ENCODE results near the gene AZGP1.
"Not testable (repeated sequence)": the region's sequence is repeated elsewhere in the genome, so short reads cannot be mapped to it uniquely, and the experiment has no call there.

Gene AZGP1

DNA sequence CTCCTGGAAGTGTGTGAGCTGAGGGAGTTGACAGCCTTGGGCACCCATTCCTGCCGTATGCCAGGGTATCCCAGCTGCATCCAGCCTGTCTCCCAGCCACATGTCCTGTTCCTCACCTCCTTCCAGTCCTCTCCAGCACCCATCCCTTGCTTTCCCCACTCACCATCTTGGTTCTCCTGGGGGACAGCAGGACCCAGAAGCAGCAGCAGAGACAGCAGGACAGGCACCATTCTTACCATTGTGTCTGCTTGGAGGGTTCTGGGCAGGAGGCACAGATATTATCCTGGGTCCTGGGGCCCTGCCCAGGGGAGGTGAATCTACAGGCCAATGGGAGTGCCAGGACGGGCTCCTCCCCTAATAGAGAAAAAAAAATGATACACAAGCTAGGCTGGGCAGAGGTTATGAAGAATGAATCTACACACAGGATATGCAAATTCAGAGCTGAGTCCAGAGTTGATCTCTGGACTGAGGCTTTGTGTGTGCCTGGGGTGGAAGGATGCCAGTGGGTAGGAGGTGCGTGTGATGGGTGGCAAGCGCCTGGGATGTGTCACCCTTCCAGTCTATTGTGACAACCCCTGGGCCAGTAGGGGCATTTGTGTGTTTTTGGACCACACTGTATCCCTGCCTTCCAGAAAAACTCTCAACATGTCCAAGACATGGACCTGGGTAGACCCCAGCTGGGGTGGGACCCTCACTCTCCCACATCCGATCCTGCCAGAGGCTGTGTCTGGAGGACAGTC is at the start of gene AZGP1:
Gene AZGP1 (minus strand): TSS at position 250 of the 740 bp plus-strand sequence. CDS start 11 bp downstream, at position 239.
- peak in 16 of 56 donors; percentile 2 to 61 (median 34) for DNase-seq

DNA sequence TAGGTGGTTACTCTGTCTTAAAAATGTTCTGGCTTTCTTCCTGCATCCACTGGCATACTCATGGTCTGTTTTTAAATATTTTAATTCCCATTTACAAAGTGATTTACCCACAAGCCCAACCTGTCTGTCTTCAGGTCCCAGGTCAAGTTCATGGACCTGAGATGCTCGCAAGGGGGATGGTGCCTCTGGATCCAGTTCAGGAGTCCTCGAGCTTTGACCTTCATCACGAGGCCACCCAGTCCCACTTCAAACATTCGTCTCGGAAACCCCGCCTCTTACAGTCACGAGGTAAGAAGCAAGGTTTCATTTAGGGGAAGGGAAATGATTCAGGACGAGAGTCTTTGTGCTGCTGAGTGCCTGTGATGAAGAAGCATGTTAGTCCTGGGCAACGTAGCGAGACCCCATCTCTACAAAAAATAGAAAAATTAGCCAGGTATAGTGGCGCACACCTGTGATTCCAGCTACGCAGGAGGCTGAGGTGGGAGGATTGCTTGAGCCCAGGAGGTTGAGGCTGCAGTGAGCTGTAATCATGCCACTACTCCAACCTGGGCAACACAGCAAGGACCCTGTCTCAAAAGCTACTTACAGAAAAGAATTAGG is 48.3 kb upstream of the AZGP1 start:
- DNase-seq: no peak

DNA sequence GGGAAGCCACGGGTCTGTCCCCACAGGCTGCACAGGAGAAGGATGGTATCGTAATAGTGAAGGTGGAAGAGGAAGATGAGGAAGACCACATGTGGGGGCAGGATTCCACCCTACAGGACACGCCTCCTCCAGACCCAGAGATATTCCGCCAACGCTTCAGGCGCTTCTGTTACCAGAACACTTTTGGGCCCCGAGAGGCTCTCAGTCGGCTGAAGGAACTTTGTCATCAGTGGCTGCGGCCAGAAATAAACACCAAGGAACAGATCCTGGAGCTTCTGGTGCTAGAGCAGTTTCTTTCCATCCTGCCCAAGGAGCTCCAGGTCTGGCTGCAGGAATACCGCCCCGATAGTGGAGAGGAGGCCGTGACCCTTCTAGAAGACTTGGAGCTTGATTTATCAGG is 47.7 kb upstream of the AZGP1 start:
- DNase-seq: no peak

DNA sequence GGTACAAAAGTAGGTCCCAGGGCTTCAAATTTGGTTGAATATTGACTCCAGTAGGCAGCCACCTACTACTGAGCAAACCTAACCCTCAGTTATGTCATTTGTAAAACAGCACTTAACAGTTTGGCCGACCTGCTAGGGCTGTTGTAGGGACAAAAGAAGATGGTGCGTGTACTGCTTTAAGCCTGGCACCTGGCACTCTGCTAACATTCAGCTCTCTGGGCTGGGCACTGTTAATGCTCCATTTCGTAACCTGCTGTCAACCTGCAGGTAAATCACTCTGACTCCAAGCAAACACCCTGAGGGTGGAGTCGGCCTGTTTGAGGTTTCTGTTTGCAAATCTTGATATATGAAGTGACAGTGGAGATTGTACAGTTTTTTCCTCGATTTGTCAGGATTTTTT is 46.8 kb upstream of the AZGP1 start:
- no peak for DNase-seq

DNA sequence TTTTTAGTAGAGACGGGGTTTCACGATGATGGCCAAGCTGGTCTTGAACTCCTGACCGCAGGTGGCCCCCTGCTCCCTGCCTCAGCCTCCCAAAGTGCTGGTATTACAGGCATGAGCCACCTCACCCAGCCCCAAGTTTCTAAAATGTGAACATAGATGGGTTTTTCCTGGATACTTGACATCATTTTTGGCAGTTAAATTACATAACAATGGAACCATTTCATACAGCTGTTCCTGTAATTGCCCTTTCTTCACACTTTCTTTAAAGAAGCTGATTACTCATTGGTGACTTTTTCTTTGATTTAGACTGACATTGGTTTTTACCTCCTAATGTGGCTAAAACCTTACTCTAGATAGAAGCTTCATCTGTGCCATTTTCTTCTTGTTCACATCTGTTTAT is 45.5 kb upstream of the AZGP1 start:
- peak in 1 of 56 donors; percentile 7 for DNase-seq

DNA sequence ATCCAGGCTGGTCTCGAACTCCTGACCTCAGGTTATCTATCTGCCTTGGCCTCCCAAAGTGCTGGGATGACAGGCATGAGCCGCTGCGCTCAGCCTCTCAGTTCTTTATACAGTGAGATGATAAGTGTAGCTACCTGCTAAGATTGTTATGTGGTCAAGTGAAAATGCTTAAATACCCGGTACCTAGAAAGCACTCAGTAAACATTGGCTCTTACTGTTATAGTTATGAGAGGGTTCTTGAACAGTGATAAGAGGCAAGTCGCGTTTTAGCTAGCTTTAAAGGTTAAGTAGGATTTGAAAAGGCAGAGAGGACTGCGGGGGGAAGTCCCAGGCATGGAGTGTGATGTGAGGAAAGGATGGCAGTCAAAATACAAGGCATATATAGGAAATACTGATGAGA is 44.1 kb upstream of the AZGP1 start:
- no peak for DNase-seq

DNA sequence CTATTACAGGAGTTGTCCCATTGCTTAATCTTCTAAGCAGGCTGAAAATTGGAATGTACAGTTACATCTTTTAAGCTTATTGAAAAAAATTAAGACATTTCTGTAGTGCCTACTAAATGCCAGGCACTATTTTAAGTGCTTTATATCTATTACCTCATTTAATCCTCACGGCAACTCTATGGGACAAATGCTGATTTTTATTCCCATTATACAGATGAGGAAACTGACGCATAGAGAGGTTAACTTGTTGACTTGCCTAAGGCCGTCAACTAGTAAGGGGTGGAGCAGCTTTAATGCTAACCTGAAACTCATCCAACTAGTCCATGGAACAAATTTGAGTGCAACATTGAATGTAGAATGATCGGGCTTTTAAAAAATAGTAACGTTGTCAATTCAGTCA is 42.0 kb upstream of the AZGP1 start:
- no peak for DNase-seq

DNA sequence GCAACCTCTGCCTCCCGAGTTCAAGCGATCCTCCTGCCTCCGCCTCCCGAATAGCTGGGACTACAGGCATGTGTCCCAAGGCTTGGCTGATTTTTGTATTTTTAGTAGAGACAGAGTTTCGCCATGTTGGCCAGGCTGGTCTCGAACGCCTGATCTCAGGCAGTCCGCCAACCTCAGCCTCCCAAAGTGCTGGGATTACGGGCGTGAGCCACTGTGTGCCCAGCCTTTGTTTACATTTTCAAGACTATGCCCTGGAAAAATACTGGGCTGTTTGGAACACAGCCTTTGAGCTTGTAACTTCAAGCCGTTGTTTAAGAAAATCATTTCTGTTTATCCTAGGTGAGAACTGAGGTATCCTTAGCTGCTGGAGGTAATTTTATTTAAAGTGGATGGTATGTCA is 41.5 kb upstream of the AZGP1 start:
- DNase-seq: peak in 4 of 56 donors; percentile 5 to 23 (median 13)

DNA sequence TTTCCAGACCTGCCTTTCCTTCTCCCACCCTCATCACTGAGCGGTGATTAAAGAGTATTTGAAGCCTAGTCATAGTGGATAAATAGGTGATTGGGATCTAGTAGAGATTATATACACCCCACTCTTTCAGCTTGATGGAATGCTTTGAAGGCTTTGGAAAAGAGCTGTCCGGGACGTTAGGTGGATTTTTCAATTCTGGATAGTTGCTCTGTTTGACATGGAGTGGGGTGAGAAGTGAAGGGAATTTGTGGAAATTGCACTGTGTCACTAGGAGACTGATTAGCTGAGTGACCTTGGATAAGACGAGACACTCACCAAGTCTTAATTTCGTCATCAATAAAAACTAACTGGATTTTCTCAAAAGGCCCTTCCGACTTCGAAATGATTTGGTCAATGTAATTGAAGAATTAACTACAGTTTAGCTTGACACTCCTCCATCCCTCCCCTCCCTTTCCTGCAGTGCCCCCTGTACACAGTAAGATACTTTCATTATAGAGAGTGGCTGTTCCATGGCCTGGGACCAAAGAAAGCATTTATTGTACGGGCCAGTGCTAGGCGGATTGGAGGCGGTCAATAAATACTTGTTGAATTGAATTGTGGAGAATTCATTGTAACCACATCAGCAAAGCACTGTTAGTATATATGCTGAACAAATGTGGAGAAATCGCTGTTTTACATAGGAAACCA is 40.5 kb upstream of the AZGP1 start:
- DNase-seq: peak in 45 of 56 donors; percentile 5 to 83 (median 63)

DNA sequence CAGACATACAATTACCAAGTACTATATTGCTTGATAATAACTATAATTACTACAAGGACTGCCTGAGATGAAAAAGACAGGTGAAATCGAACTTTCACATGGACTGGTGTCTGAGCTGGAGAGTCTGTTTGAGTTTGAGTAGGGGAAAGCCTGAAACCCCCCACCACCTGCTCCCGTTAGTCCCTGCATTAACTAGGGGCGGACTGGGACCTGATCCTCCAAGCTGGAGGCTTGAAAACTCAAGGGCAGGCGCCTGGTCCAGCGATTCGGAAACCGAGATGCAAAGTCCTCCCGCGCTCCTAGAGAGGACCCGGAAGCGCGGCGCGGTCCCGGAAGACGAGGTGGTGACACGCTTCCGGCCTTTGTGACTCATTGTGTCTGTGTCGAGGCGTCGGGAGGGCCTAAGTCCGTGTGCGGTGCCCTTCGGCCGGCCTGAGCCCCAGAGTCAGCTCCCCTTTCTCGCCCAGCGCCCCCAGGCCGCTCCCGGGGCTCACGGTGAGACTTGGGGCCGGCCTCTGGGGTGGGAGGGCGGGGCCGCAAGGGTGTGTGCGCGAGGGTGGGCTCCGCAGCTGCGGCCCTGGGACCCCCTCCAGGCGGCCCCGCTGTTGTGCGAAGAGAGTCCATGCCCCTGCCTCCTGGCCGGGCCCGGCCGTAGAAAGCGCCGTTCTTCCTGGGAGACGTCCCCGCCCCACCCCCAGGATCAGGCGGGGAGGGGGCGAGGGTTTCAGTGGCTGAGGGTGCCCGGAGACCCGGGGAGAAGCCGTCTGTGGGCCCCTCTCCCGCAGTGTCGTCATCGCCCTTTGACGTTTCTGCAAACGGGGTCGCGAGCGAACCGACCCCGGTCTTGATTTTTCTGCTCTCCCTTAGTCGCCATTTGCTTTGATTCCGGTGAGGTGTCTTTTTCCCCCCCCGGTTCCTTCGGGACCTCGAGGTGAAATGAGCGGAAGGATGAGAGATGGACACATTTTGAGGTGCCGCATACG is 39.7 kb upstream of the AZGP1 start, which contains the start of gene ZKSCAN1:
Gene ZKSCAN1 (plus strand): TSS at position 365 of the 983 bp plus-strand sequence. CDS start 7,911 bp downstream, outside the sequence.
- DNase-seq: peak; percentile 13 to 94 (median 83)

DNA sequence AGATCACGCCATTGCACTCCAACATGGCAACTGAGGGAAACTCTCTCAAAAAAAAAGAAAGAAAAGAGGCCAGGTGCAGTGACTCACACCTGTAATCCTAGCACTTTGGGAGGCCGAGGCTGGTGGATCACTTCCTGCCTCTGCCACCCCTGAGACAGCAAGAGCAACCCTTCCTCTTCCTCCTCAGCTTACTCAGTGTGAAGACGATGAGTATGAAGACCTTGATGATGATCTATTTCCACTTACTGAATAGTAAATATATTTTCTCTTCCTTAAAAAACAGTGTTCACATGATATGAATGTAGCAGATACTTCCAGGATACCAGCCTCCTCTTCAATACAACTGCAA is 37.5 kb upstream of the AZGP1 start:
- no peak for DNase-seq

DNA sequence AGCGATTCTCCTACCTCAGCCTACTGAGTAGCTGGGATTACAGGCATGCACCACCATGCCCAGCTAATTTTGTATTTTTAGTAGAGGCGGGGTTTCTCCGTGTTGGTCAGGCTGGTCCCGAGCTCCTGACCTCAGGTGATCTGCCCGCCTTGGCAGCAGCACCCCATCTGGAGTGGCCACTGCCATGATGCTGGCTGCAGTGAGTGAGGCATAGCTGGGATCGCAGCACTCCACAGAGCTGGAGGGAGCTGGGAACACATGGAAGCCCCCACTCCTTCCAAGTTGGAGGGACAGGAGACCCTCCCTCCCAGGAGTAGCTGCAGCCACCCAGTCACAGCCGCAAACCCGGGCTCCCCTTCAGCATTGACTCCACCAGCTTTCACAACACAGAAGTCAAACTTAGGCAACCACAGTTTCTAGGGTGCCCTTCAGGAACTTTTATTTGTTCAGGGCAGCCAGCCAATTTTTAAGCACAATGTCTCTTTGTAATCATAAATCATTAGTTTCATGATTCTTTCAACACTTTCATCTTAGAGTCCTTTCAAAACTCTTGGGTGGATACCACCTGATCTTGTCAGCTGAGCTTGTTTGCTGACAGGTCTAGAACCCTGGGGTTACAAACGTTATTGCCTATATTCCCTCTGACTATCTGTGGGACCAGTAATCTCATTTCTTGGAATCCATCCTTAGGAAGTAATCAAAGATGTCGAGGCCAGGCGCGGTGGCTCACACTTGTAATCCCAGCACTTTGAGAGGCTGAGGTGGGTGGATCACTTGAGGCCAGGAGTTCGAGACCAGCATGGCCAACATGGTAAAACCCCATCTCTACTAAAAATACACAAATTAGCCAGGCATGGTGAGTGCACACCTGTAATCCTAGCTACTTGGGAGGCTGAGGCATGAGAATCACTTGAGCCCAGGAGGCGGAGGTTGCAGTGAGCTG is 36.8 kb upstream of the AZGP1 start:
- DNase-seq: not testable (repeated sequence)

DNA sequence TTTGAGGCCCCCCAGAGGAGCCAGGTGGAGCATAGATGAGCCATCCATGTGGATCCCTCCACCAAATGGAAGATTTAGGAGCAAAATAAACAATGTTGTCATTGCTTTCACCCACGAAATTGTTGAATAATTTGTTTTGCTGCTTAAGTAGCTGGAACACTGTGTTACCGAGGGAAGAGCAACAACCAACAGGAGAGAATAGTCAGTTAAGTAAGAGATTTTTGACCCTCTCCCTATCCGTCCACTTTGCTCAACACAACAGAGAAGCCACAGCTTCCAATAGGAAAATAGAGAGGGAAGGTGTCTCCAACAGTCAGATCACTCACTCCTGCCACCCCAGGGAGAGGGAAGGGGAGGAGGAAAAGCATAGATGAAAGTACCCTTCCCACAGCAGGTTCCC is 35.7 kb upstream of the AZGP1 start:
- no peak for DNase-seq

DNA sequence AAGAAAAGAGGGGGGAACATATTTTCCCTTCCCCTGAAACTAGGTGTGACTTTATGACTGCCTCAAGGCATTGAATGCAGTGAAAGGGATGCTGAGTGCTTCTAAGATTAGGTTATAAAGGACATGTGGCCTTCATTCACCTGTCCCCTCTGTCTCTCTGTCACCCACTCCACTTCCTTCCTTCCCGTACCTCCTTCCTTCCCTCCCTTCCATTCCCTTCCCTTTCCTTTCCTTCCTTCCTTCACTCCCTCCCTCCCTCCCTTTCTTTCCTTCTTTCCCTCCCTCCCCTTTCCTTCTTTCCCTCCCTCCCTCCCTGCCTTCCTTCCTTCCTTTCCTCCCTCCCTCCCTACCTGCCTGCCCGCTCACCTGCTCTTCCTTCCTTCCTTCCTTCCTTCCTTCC is 35.1 kb upstream of the AZGP1 start:
- no peak for DNase-seq

DNA sequence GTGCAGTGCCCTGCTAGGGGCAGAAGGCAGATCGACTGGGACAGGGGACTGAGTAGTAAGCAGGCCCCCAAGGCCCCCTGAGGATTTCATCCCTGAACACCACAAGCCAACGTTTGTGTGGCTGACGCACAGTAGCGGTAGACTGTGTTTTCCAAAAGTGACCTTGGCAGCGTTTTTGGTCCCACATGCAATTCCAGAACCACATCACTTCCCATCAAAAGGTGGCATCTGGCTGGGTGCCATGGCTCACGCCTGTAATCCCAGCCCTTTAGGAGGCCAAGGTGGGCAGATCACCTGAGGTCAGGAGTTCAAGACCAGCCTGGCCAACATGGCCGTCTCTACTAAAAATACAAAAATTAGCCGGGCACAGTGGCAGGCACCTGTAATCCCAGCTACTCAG is 34.1 kb upstream of the AZGP1 start:
- not testable (repeated sequence) for DNase-seq

DNA sequence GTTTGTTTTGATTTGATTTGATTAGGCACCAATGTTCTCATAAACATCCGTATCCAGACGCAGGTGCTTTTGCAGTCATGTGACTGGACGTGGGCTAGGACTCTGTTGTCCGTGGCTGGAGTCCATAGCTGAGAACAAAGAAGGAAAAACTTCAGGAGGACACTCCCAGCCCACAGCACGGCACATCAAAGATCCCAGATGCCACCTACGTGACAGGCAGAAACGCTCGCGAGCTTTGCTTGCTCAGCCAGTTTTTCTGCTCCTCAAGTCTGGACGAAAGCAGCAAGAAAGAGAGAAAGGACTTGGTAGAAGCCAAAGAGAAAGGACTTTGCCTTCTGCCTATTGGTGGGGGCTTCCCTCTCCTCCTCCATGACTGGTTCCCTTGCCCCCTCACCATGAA is 32.7 kb upstream of the AZGP1 start:
- no peak for DNase-seq

DNA sequence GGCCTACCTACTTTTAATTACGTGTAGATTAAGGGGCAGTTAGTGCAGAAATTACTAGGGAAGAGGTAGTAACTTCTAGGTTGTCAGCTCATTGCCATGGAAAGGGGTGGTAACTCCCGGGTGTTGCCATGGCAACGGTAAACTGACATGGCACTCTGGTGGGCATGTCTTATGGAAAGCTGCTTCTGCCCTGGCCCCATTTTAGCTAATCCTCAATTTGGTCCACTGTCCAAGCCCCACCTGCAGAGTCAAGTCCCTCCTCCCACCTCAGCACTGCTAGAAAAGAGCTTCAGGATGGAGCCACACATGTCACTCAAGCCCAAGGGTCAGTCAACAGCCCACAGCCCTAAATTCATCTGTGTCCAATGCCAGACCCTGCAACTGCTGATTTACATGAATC is 32.1 kb upstream of the AZGP1 start:
- DNase-seq: no peak

DNA sequence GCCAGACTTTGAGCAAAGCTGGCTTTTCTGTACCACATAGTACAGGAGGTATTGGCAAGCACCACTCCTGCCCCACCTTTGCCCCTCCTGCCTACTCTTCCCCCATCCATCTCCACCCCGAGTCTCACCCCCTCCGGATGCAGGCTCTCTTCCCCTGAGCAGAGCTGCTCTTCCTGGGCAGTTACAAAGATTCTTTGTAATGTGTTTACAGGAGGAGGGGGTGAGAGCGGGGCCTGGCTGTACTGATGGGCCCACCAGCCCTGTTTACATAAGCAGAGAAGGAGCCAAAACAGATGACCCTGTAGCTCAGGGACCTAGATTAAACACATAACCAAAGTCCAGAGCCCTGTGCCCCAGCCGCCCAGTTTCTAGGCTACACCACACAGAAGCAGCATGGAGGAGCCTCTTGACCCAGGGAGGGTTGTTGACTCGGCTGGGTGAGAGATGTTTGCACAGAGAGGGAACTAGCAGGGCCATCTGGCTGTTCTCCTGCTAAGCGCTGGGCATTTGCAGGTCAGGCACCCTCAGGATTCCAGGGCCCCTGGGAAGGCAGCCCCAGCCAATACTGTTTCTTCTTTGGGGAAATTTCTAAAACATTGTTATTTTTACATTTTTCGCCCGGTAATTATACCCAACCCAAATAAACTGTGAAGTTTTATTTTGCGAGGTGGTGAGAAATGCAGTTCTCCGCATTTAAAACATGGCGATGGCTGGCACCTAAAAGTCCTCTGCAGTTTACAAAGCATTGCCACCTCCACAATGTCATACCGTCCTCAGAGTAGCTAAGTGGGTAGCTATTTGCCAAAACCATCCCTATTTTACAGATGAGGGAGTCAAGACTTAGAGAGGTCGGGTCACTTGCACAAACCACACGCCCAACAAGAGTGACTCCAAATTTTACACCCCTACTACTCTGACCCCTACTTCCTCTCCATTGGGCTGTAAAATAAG is 28.2 kb upstream of the AZGP1 start:
- DNase-seq: peak in 53 of 56 donors; percentile 9 to 82 (median 50)

DNA sequence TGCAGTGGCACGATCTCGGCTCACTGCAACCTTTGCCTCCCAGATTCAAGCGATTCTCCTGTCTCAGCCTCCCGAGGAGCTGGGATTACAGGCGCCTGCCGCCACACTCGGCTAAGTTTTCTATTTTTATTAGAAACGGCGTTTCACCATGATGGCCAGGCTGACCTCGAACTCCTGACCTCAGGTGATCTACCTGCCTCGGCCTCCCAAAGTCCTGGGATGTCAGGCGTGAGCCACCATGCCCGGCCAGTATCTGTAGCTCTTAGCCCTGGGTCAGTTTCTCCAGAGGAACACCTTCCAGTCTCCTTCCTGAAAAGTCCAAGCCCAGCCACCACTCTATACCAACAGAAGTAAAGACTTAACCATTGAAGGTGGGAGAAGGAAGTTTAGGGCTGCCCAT is 24.4 kb upstream of the AZGP1 start:
- DNase-seq: no peak
